Gastroesophageal sphincter (tissue), 3 donors: Measurements from ENCODE around the gene VWC2L.

ENCODE experiments used
- CTCF ChIP-seq, 4 experiments: fragments of 200-600 bp in 2 of 4; fragments of 450-650 bp in 2 of 4; sonication (generic) in 1 of 4; IDR thresholded peaks; one replicate each; pipeline ENCODE4 v1.5.1; 2017 to 2019; ENCODE audit warnings: antibody characterized with exemption in 4 of 4, mild to moderate bottlenecking in 2 of 4, moderate library complexity in 2 of 4
- POLR2A ChIP-seq, 2 donors: fragments of 450-650 bp; IDR thresholded peaks; one replicate each; pipeline ENCODE4 v1.6.1; 2017; ENCODE audit warnings: antibody characterized with exemption in 2 of 2, mild to moderate bottlenecking in 2 of 2, moderate library complexity in 1 of 2

GRCh38 chr2:214536625-214537024 is 125.8 kb downstream of the VWC2L start:
- TF ChIP-seq CTCF (IDR thresholded peaks at IDR 0.05) (no peak), POLR2A (IDR thresholded peaks at IDR 0.05) (no peak)
